ENCODE measurements around the gene SVOP. TPM values are rescaled to one million over a fixed set of nuclear protein-coding genes. Genes with fewer than 3 reads are reported as not detected.

The SVOP gene
- total and polyA plus RNA-seq, 4 donors, result 0.10 TPM; not detected in 3

- no peaks in the 10 kb centered on the region for H3K27me3 ChIP-seq (ENCODE audit: control insufficient read depth in 4 of 4, insufficient read depth in 4 of 4, low read length in 3 of 4)
- H3K4me1 ChIP-seq (ENCODE audit: control insufficient read depth in 4 of 4, insufficient read depth in 4 of 4, low read length in 3 of 4), result no peaks in the 10 kb centered on the region
- no peak overlapping the region for H3K4me3 ChIP-seq (ENCODE audit: low read depth in 1 of 3, low read length in 3 of 3)
- no peaks in the 10 kb centered on the region for H3K9me3 ChIP-seq (ENCODE audit: control insufficient read depth in 4 of 4, low read length in 3 of 4)
- no peaks in the 10 kb centered on the region for H3K36me3 ChIP-seq (ENCODE audit: control insufficient read depth in 4 of 4, insufficient read depth in 3 of 4, low read depth in 1 of 4, low read length in 3 of 4)
- 87% methylated on average over 6 of the region's 6 CpGs for WGBS
- H3K27ac ChIP-seq (ENCODE audit: low read depth in 1 of 2, low read length in 2 of 2), result no peak overlapping the region
- H3K9ac ChIP-seq (ENCODE audit: low read depth in 1 of 2, low read length in 2 of 2), result no peak overlapping the region
- DNase-seq (ENCODE audit: low spot score), result no peak
- TF ChIP-seq HNF4G (IDR thresholded peaks at IDR 0.05), result no peak
- TF ChIP-seq HNF4A (conservative IDR thresholded peaks at IDR 0.05), result no peak
- no peak for TF ChIP-seq RAD21 (IDR thresholded peaks at IDR 0.05)
- no peak for TF ChIP-seq FOXA2 (IDR thresholded peaks at IDR 0.05)
- TF ChIP-seq, protein P1, sequence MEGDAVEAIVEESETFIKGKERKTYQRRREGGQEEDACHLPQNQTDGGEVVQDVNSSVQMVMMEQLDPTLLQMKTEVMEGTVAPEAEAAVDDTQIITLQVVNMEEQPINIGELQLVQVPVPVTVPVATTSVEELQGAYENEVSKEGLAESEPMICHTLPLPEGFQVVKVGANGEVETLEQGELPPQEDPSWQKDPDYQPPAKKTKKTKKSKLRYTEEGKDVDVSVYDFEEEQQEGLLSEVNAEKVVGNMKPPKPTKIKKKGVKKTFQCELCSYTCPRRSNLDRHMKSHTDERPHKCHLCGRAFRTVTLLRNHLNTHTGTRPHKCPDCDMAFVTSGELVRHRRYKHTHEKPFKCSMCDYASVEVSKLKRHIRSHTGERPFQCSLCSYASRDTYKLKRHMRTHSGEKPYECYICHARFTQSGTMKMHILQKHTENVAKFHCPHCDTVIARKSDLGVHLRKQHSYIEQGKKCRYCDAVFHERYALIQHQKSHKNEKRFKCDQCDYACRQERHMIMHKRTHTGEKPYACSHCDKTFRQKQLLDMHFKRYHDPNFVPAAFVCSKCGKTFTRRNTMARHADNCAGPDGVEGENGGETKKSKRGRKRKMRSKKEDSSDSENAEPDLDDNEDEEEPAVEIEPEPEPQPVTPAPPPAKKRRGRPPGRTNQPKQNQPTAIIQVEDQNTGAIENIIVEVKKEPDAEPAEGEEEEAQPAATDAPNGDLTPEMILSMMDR (IDR thresholded peaks at IDR 0.05; ENCODE audit: low read depth, low read length, missing input control), result no peak
- no peak for TF ChIP-seq FOXA1 (IDR thresholded peaks at IDR 0.05)
- TF ChIP-seq, protein P2, sequence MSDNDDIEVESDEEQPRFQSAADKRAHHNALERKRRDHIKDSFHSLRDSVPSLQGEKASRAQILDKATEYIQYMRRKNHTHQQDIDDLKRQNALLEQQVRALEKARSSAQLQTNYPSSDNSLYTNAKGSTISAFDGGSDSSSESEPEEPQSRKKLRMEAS (IDR thresholded peaks at IDR 0.05), result no peak
Observed at GRCh38 chr12:109014984-109015765, 5.7 kb downstream of the SVOP start.

DNA sequence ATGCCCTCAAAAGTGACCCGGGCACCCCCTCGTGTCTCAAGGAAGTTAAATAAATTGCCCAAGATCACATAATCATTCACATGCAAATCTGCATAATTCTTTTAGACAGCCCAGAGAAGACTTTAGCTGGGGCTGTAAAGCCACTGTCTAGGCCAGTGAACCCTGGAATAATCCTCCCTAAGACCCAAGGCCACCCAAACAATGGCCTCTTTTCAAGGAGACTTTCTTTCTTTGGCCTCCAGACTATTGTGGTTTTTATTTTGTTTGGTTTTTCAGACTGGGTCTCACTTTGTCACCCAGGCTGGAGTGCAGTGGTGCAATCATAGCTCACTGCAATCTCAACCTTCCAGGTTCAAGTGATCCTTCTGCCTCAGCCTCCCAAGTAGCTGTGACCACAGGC lies 10.6 kb downstream of the SVOP start:
- Histone ChIP-seq H3K9ac (ENCODE audit: low read depth in 1 of 2, low read length in 2 of 2) (no peak overlapping the region), H3K4me3 (ENCODE audit: low read depth in 1 of 3, low read length in 3 of 3) (no peak overlapping the region), H3K36me3 (ENCODE audit: control insufficient read depth in 4 of 4, insufficient read depth in 3 of 4, low read depth in 1 of 4, low read length in 3 of 4) (no peaks in the 10 kb centered on the region), H3K27me3 (ENCODE audit: control insufficient read depth in 4 of 4, insufficient read depth in 4 of 4, low read length in 3 of 4) (no peaks in the 10 kb centered on the region), H3K27ac (ENCODE audit: low read depth in 1 of 2, low read length in 2 of 2) (no peak overlapping the region), H3K4me1 (ENCODE audit: control insufficient read depth in 4 of 4, insufficient read depth in 4 of 4, low read length in 3 of 4) (no peaks in the 10 kb centered on the region), H3K9me3 (ENCODE audit: control insufficient read depth in 4 of 4, low read length in 3 of 4) (no peaks in the 10 kb centered on the region)
- no peak for DNase-seq (ENCODE audit: low spot score)
- TF ChIP-seq JUND (IDR thresholded peaks at IDR 0.05), result no peak
- TF ChIP-seq, protein P2 (IDR thresholded peaks at IDR 0.05), result no peak
- TF ChIP-seq, protein P3, sequence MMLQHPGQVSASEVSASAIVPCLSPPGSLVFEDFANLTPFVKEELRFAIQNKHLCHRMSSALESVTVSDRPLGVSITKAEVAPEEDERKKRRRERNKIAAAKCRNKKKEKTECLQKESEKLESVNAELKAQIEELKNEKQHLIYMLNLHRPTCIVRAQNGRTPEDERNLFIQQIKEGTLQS (IDR thresholded peaks at IDR 0.05), result no peak
- TF ChIP-seq FOXA2 (IDR thresholded peaks at IDR 0.05), result no peak
- TF ChIP-seq, protein P1 (IDR thresholded peaks at IDR 0.05; ENCODE audit: low read depth, low read length, missing input control), result no peak
- TF ChIP-seq, protein P4, sequence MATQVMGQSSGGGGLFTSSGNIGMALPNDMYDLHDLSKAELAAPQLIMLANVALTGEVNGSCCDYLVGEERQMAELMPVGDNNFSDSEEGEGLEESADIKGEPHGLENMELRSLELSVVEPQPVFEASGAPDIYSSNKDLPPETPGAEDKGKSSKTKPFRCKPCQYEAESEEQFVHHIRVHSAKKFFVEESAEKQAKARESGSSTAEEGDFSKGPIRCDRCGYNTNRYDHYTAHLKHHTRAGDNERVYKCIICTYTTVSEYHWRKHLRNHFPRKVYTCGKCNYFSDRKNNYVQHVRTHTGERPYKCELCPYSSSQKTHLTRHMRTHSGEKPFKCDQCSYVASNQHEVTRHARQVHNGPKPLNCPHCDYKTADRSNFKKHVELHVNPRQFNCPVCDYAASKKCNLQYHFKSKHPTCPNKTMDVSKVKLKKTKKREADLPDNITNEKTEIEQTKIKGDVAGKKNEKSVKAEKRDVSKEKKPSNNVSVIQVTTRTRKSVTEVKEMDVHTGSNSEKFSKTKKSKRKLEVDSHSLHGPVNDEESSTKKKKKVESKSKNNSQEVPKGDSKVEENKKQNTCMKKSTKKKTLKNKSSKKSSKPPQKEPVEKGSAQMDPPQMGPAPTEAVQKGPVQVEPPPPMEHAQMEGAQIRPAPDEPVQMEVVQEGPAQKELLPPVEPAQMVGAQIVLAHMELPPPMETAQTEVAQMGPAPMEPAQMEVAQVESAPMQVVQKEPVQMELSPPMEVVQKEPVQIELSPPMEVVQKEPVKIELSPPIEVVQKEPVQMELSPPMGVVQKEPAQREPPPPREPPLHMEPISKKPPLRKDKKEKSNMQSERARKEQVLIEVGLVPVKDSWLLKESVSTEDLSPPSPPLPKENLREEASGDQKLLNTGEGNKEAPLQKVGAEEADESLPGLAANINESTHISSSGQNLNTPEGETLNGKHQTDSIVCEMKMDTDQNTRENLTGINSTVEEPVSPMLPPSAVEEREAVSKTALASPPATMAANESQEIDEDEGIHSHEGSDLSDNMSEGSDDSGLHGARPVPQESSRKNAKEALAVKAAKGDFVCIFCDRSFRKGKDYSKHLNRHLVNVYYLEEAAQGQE (IDR thresholded peaks at IDR 0.05), result no peak
- TF ChIP-seq HNF4A (conservative IDR thresholded peaks at IDR 0.05), result no peak
- no peak for TF ChIP-seq FOXA1 (IDR thresholded peaks at IDR 0.05)
- no peak for TF ChIP-seq RXRA (IDR thresholded peaks at IDR 0.05)
- no peak for TF ChIP-seq NR2F2 (IDR thresholded peaks at IDR 0.05)
- TF ChIP-seq, protein P5, sequence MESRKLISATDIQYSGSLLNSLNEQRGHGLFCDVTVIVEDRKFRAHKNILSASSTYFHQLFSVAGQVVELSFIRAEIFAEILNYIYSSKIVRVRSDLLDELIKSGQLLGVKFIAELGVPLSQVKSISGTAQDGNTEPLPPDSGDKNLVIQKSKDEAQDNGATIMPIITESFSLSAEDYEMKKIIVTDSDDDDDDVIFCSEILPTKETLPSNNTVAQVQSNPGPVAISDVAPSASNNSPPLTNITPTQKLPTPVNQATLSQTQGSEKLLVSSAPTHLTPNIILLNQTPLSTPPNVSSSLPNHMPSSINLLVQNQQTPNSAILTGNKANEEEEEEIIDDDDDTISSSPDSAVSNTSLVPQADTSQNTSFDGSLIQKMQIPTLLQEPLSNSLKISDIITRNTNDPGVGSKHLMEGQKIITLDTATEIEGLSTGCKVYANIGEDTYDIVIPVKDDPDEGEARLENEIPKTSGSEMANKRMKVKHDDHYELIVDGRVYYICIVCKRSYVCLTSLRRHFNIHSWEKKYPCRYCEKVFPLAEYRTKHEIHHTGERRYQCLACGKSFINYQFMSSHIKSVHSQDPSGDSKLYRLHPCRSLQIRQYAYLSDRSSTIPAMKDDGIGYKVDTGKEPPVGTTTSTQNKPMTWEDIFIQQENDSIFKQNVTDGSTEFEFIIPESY (IDR thresholded peaks at IDR 0.05), result no peak
- 71% methylated on average over 2 of the region's 2 CpGs for WGBS
